ENCODE data around the gene KHDRBS2. TPM values are rescaled to one million over a fixed set of nuclear protein-coding genes. Genes with fewer than 3 reads are reported as not detected.

The KHDRBS2 gene
- total and polyA plus RNA-seq, 2 donors (not counting 1 experiment from before 2014, with no cell fraction given) = not detected

DNA sequence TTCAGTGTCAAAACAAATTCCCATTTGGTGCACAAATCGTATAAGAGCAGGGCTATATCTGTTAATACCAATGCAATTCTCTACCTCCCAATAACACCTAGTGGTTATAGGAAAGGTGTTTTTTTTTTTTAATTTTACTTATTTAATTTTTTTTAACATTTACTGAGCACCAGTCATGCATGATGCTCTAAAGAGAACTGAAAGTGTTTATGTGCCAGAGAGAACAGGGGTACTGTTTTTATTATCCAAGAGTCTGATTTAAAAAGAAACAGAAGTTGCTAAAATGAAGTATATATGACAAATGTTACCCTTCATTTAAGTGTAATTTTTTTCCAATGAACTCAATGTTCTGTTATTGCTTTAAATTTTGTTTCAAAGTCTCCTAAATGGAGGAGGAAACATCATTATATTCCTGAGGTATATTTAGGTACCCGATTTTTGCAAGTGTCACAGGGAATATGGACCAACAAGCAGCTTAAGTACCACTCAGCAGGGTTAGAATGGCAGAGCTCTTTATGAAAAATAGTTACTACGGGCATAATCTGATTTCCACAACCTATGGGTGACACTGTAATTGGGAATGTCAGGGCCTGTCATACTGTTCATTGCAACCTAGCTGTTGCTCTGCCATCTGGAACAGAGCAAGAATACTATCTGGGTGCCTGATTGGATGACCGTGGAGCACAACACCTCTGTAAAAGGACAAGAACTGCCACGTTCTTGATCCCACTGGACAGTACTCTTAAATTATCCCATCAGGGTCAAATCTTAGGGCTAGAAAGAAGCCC is 195.4 kb downstream of the KHDRBS2 start:
- Histone ChIP-seq H3K4me3 (replicated peaks in 1 of 4; ENCODE audit: control extremely low read depth in 1 of 4, insufficient read depth in 1 of 4, low read depth in 3 of 4, low read length in 4 of 4) (no peak overlapping the region), H3K9ac (ENCODE audit: insufficient read depth, low read length) (no peak overlapping the region), H4K20me1 (ENCODE audit: control insufficient read depth, extremely low read depth, insufficient read depth, low read length) (no peaks in the 10 kb centered on the region), H3K4me1 (ENCODE audit: control insufficient read depth, extremely low read depth, insufficient read depth, low read length) (no peaks in the 10 kb centered on the region), H3K27ac (ENCODE audit: insufficient read depth, low read length) (no peak overlapping the region), H3K36me3 (ENCODE audit: control insufficient read depth, insufficient read depth, low read length) (no peaks in the 10 kb centered on the region), H2AFZ (ENCODE audit: low read length) (no peak overlapping the region), H3K9me3 (ENCODE audit: control insufficient read depth, insufficient read depth, low read depth, low read length) (no peaks in the 10 kb centered on the region), H3K27me3 (ENCODE audit: control insufficient read depth, insufficient read depth, low read length) (no peaks in the 10 kb centered on the region), H3K4me2 (ENCODE audit: extremely low read depth, insufficient read depth, low read length) (no peak overlapping the region), H3K79me2 (ENCODE audit: control insufficient read depth, insufficient read depth, low read length) (no peaks in the 10 kb centered on the region)
- TF ChIP-seq, protein P1, sequence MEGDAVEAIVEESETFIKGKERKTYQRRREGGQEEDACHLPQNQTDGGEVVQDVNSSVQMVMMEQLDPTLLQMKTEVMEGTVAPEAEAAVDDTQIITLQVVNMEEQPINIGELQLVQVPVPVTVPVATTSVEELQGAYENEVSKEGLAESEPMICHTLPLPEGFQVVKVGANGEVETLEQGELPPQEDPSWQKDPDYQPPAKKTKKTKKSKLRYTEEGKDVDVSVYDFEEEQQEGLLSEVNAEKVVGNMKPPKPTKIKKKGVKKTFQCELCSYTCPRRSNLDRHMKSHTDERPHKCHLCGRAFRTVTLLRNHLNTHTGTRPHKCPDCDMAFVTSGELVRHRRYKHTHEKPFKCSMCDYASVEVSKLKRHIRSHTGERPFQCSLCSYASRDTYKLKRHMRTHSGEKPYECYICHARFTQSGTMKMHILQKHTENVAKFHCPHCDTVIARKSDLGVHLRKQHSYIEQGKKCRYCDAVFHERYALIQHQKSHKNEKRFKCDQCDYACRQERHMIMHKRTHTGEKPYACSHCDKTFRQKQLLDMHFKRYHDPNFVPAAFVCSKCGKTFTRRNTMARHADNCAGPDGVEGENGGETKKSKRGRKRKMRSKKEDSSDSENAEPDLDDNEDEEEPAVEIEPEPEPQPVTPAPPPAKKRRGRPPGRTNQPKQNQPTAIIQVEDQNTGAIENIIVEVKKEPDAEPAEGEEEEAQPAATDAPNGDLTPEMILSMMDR (conservative IDR thresholded peaks at IDR 0.05 in 1 of 2, IDR thresholded peaks at IDR 0.05 in 1 of 2; ENCODE audit: low read depth in 1 of 2, low read length in 2 of 2) = no peak
- TF ChIP-seq EZH2 (IDR thresholded peaks at IDR 0.05; ENCODE audit: low read length, missing control alignments) = no peak
- DNase-seq (ENCODE audit: low read depth in 2 of 2) = no peak

DNA sequence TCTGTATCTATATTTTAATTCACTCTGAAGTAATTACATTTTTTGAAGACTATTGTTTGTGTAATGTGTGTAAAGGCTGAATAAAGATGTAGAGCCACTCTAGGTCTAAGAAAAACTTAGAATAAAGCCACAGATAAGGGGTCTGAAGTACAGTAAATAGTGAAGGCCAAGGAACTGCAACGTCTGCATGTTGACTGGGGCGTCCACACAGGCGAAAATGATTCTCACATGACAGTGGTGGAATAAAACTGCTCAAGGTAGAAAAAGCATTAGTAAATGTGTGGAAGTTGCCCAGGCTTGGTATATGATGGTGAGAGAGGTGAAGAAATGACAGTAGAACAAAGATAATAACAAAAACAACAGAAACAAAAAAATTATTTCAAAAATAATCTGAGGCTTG is 196.2 kb downstream of the KHDRBS2 start:
- Histone ChIP-seq H3K4me1 (ENCODE audit: control insufficient read depth, extremely low read depth, insufficient read depth, low read length) (no peaks in the 10 kb centered on the region), H3K9ac (ENCODE audit: insufficient read depth, low read length) (no peak overlapping the region), H3K4me3 (replicated peaks in 1 of 4; ENCODE audit: control extremely low read depth in 1 of 4, insufficient read depth in 1 of 4, low read depth in 3 of 4, low read length in 4 of 4) (no peak overlapping the region), H2AFZ (ENCODE audit: low read length) (no peak overlapping the region), H3K36me3 (ENCODE audit: control insufficient read depth, insufficient read depth, low read length) (no peaks in the 10 kb centered on the region), H4K20me1 (ENCODE audit: control insufficient read depth, extremely low read depth, insufficient read depth, low read length) (no peaks in the 10 kb centered on the region), H3K27me3 (ENCODE audit: control insufficient read depth, insufficient read depth, low read length) (no peaks in the 10 kb centered on the region), H3K9me3 (ENCODE audit: control insufficient read depth, insufficient read depth, low read depth, low read length) (no peaks in the 10 kb centered on the region), H3K4me2 (ENCODE audit: extremely low read depth, insufficient read depth, low read length) (no peak overlapping the region), H3K79me2 (ENCODE audit: control insufficient read depth, insufficient read depth, low read length) (no peaks in the 10 kb centered on the region), H3K27ac (ENCODE audit: insufficient read depth, low read length) (no peak overlapping the region)
- DNase-seq (ENCODE audit: low read depth in 2 of 2) = no peak
- TF ChIP-seq EZH2 (IDR thresholded peaks at IDR 0.05; ENCODE audit: low read length, missing control alignments) = no peak
- TF ChIP-seq, protein P1 (conservative IDR thresholded peaks at IDR 0.05 in 1 of 2, IDR thresholded peaks at IDR 0.05 in 1 of 2; ENCODE audit: low read depth in 1 of 2, low read length in 2 of 2) = no peak

DNA sequence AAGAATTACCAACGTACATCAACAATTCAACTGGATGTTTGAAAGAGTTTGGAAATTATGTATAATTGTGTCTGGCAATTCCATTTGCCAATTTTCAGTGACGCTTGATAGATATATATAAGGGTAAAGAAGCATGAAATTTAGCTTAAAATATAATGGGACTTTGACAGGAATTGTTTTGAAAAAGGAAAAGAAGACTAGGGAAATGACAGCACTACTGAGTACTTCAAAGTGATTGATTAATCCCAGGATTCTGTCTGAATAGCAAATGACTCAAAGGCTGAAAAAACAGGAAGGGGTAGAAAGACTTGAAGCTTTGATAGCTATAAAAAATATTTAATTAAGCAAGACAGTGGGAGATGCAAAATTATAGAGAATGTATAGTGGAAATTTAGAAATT is 200.0 kb downstream of the KHDRBS2 start:
- H3K79me2 ChIP-seq (ENCODE audit: control insufficient read depth, insufficient read depth, low read length) = no peaks in the 10 kb centered on the region
- H3K9me3 ChIP-seq (ENCODE audit: control insufficient read depth, insufficient read depth, low read depth, low read length) = no peaks in the 10 kb centered on the region
- no peaks in the 10 kb centered on the region for H3K27me3 ChIP-seq (ENCODE audit: control insufficient read depth, insufficient read depth, low read length)
- DNase-seq (ENCODE audit: low read depth in 2 of 2) = no peak
- H2AFZ ChIP-seq (ENCODE audit: low read length) = no peak overlapping the region
- H3K4me3 ChIP-seq (replicated peaks in 1 of 4; ENCODE audit: control extremely low read depth in 1 of 4, insufficient read depth in 1 of 4, low read depth in 3 of 4, low read length in 4 of 4) = no peak overlapping the region
- no peak overlapping the region for H3K9ac ChIP-seq (ENCODE audit: insufficient read depth, low read length)
- no peaks in the 10 kb centered on the region for H3K36me3 ChIP-seq (ENCODE audit: control insufficient read depth, insufficient read depth, low read length)
- H4K20me1 ChIP-seq (ENCODE audit: control insufficient read depth, extremely low read depth, insufficient read depth, low read length) = no peaks in the 10 kb centered on the region
- no peak overlapping the region for H3K4me2 ChIP-seq (ENCODE audit: extremely low read depth, insufficient read depth, low read length)
- no peak overlapping the region for H3K27ac ChIP-seq (ENCODE audit: insufficient read depth, low read length)
- TF ChIP-seq, protein P1 (conservative IDR thresholded peaks at IDR 0.05 in 1 of 2, IDR thresholded peaks at IDR 0.05 in 1 of 2; ENCODE audit: low read depth in 1 of 2, low read length in 2 of 2) = no peak
- no peak for TF ChIP-seq EZH2 (IDR thresholded peaks at IDR 0.05; ENCODE audit: low read length, missing control alignments)
- no peaks in the 10 kb centered on the region for H3K4me1 ChIP-seq (ENCODE audit: control insufficient read depth, extremely low read depth, insufficient read depth, low read length)

Measured in fibroblast of lung (primary cell).